Immature natural killer cell (primary cell): ENCODE data around the gene MOB3B. TPM values are rescaled to one million over a fixed set of nuclear protein-coding genes. Genes with fewer than 3 reads are reported as not detected.

Experiments used
- DNase-seq, 3 donors: peaks; one replicate each; pipeline ENCODE4 v3.0.0; 2022; ENCODE audit warnings: mixed read lengths in 1 of 3
- H3K27ac Mint-ChIP-seq, 6 donors: one replicate each; pipeline ENCODE4 v1.8.0; 2020; ENCODE audit warnings: mixed read lengths in 6 of 6, mild to moderate bottlenecking in 5 of 6, inconsistent platforms in 4 of 6, moderate library complexity in 3 of 6
- H3K27me3 Mint-ChIP-seq, 3 donors: one replicate each; pipeline ENCODE4 v1.8.0; 2020 to 2021; ENCODE audit warnings: low read depth in 3 of 3, mild to moderate bottlenecking in 3 of 3, mixed read lengths in 3 of 3, moderate library complexity in 3 of 3, inconsistent platforms in 1 of 3
- H3K36me3 Mint-ChIP-seq, 3 donors: one replicate each; pipeline ENCODE4 v1.8.0; 2020; ENCODE audit warnings: mixed read lengths in 3 of 3, inconsistent platforms in 2 of 3, mild to moderate bottlenecking in 2 of 3
- H3K4me1 Mint-ChIP-seq, 2 donors: one replicate each; pipeline ENCODE4 v1.8.0; 2020; ENCODE audit warnings: inconsistent platforms in 2 of 2, mild to moderate bottlenecking in 2 of 2, mixed read lengths in 2 of 2, moderate library complexity in 1 of 2
- H3K4me3 Mint-ChIP-seq, 5 donors: one replicate each; pipeline ENCODE4 v1.8.0; 2020; ENCODE audit warnings: mild to moderate bottlenecking in 5 of 5, mixed read lengths in 5 of 5, inconsistent platforms in 3 of 5, moderate library complexity in 3 of 5
- H3K9me3 Mint-ChIP-seq, 6 donors: one replicate each; pipeline ENCODE4 v1.8.0; 2020; ENCODE audit warnings: mild to moderate bottlenecking in 6 of 6, mixed read lengths in 6 of 6, inconsistent platforms in 4 of 6, moderate library complexity in 3 of 6
- polyA plus RNA-seq, 3 donors: library from polyadenylated mRNA; unstranded; fragments of 300-500 nt; fragmentation: Illumina TruSeq; gene quantifications; one replicate each; pipeline ENCODE4 v1.2.3, GENCODE V29; 2021

Gene MOB3B
- polyA plus RNA-seq, 3 donors from 2014 or later, result 0.03 to 0.27 TPM; not detected in 1

DNA sequence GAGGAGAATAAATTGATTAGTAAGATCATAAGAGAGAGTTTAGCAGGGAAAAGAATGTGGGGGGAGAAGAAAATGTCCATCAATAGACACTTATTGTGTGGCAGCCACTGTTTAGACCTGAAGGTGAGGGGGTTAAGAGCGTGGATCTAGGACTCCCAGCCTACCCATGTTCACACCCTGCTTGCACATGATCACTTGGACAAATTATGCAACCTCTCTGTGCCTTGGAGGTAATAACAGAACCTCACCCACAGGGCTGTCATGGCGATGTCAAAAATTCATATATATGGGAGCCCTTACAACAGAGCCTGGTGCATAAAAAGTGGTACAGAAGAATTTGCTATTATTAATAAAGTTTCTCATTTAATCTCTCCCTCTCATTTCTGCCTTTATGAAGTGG, 146.6 kb downstream of the MOB3B start:
- Mint-ChIP-seq H3K36me3 (no peaks in the 10 kb centered on the region), H3K27ac (no peak overlapping the region), H3K4me3 (no peak overlapping the region), H3K27me3 (peaks cover 0 to 4% (median 2%) of the 10 kb centered on the region in 3 donors), H3K9me3 (peaks cover 0 to 3% (median 0%) of the 10 kb centered on the region in 6 donors), H3K4me1 (peaks cover 9 to 10% of the 10 kb centered on the region in 2 donors)
- no peak for DNase-seq

DNA sequence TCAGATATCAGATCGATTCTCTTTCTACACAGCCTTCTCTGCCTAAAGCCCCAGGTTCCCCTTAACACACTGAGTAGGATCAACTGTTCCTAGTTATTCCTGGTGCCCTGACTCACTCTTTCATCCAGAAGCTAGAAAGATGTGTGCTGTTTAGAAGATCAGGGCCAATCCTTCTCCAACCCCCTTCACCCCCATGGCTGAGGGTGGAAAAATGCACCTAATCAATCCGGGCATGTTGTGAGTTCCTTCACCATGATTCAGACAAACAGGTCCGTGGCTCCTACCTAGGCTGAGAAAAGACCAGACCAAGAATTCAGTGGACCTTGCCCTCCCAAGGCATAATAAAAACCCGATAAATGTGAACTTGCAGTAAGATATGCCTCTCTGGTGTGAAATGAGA, 147.3 kb downstream of the MOB3B start:
- H3K36me3 Mint-ChIP-seq, result no peaks in the 10 kb centered on the region
- peaks cover 0 to 4% (median 2%) of the 10 kb centered on the region in 3 donors for H3K27me3 Mint-ChIP-seq
- no peak overlapping the region for H3K4me3 Mint-ChIP-seq
- no peak overlapping the region for H3K27ac Mint-ChIP-seq
- H3K4me1 Mint-ChIP-seq, result peaks cover 10 to 12% of the 10 kb centered on the region in 2 donors
- DNase-seq, result no peak
- peaks cover 0 to 5% (median 0%) of the 10 kb centered on the region in 6 donors for H3K9me3 Mint-ChIP-seq

DNA sequence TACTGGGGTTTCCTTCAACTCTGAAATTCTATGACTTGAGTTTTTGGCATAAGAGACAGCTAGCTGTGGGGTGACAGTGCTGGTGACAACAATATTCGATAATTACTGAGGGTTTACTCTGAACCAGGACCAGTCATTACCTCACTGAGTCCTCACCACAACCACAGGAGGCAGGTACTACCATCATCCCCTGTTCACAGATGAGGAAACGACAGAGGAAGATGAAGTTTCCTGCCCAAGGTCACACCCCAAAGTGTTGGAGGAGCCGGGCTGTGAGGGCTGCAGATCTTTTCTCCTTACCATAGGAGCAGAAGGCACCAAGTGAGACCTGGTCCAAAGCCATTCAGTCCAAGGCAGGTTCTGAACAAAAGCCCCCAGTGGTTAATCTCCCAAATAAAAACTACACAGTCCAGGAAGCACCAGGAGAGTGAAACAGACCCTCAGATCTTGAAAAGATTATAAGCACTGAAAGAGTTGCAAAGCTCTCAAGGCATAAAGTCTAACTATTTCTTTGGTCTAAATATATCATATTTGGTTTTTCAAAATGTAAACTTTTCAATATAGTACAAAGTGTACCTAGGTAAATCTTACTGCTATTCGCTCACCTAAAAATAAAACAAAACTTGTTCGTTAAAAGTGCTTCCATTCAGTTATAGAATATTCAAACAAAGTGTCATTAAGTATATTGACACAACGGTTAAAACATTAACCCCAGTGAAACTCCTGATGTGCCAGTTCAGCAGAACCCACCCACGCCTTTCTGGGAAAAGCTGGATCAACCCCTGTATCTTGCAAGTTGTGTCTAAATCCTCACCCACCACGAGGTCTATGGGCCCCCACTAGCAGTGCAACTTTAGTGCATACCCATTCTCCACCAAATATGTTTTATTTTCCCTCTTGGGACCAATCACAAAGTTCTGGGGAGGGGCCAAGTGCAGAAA, 150.0 kb downstream of the MOB3B start:
- H3K9me3 Mint-ChIP-seq, result peaks cover 0 to 5% (median 0%) of the 10 kb centered on the region in 6 donors
- no peak for DNase-seq
- no peak overlapping the region for H3K4me3 Mint-ChIP-seq

DNA sequence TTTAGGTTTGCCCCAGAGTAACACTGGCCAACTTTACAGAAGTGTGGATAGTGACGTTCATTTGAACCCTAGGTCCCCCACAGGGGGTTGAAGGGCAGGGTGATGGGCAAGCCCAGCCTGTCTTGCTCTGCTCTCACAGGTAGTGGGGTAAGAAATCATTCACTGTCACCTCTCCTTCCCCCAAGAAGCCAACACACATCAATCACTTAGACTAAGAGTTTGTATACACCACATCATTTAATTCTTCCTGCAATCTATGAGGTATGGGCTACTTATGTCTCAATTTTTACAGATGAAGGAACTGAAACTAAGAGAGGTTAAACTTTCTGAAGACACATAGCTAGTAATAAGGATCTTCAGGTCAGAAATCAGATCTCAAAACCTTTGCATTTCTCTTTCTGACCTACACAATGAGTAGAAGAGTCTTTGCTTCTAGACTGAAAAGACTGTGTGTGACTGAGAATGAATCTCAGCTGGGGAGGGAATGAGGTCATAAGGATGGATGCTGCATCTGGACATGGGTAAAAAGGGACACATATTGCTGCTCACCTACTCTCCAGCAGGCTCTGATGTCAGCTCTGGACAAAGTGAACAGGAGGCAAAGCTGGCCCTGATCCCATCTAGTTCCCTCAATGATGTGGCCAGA, 151.7 kb downstream of the MOB3B start:
- Mint-ChIP-seq H3K4me1 (peaks cover 10 to 12% of the 10 kb centered on the region in 2 donors), H3K9me3 (peaks cover 0 to 5% (median 0%) of the 10 kb centered on the region in 6 donors), H3K27me3 (peaks cover 0 to 4% (median 2%) of the 10 kb centered on the region in 3 donors), H3K27ac (no peak overlapping the region), H3K4me3 (no peak overlapping the region), H3K36me3 (no peaks in the 10 kb centered on the region)
- no peak for DNase-seq

More for the DNA sequence above, 150.0 kb downstream of the MOB3B start:
- Mint-ChIP-seq H3K36me3 (no peaks in the 10 kb centered on the region), H3K4me1 (peaks cover 10 to 12% of the 10 kb centered on the region in 2 donors), H3K27me3 (peaks cover 0 to 4% (median 2%) of the 10 kb centered on the region in 3 donors), H3K27ac (no peak overlapping the region)

DNA sequence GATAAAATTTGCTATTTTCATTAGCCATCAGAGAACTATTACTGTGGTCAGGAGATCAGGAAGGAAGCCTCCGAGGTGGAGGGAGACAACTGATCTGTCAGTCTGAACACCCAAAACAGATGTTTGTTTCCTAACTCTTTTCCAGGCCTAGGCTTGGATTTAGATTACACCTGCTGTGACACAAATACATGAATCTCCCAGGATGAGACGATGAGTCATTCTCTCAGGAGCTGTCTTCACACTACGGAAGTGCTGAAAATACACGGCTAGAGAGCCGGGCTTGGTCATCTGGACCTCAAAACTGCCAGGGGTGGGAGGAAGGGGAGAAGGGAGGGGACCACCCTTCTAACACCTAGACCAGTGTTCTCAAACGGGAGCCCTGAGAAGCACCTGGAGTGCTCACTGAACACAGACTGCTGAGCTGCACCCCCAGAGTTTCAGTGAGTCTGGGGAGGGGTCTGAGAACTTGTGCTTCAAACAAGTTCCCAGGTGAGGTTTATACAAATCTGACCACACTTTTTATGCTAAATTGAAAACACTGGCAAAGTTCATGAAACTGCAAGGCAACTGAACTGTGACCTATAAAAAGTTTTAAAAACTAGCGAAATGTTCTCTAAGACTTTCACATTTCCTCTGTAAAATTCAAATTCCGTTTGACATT, 152.3 kb downstream of the MOB3B start:
- Mint-ChIP-seq H3K4me1 (peaks cover 10 to 12% of the 10 kb centered on the region in 2 donors), H3K27me3 (peaks cover 0 to 4% (median 2%) of the 10 kb centered on the region in 3 donors), H3K27ac (no peak overlapping the region), H3K4me3 (no peak overlapping the region), H3K9me3 (peaks cover 0 to 5% (median 0%) of the 10 kb centered on the region in 6 donors), H3K36me3 (no peaks in the 10 kb centered on the region)
- no peak for DNase-seq

DNA sequence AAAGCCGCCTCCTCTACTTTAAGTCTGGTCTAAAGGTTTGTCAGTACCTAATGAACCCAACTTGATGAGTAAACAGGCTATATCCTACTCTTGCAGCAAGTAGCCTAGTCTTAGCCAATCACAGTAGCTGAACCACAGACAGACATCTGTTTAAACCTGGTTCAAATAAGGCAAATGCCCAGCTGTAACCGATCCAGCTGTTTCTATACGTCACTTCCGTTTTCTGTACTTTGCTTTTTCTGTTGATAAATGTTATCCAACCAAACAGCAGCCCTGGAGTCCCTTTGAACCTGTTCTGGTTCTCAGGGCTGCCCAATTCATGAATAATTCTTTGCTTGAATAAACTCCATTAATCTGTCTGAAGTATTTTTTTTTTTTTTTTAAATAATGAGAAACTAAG, 155.8 kb downstream of the MOB3B start:
- Mint-ChIP-seq H3K27ac (no peak overlapping the region), H3K27me3 (peaks cover 0 to 5% (median 2%) of the 10 kb centered on the region in 3 donors), H3K9me3 (peaks cover 0 to 3% (median 0%) of the 10 kb centered on the region in 6 donors), H3K36me3 (no peaks in the 10 kb centered on the region), H3K4me3 (no peak overlapping the region), H3K4me1 (peaks cover under 1 to 7% of the 10 kb centered on the region in 2 donors)
- DNase-seq, result no peak

DNA sequence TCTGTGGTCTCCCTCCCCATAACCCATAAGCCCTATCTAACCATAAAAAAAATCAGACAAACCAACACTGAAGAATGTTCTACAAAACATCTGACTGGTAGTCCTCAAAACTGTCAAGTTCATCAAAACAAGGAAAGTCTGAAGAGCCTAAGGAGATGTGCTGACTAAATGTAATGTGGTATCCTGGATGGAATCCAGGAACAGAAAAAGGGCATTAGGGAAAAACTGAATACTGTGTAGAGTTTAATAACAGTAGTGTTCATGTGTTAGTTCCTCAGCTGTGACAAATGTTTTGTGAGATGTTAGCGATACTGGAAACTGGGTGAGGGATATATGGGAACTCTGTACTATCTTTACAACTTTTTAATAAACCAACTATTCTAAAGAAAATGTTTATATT, 157.0 kb downstream of the MOB3B start:
- Mint-ChIP-seq H3K9me3 (peaks cover 0 to 1% (median 0%) of the 10 kb centered on the region in 6 donors), H3K4me3 (no peak overlapping the region), H3K36me3 (no peaks in the 10 kb centered on the region), H3K27me3 (peaks cover 0 to 5% (median 2%) of the 10 kb centered on the region in 3 donors), H3K27ac (no peak overlapping the region), H3K4me1 (no peaks in the 10 kb centered on the region)
- DNase-seq, result no peak

DNA sequence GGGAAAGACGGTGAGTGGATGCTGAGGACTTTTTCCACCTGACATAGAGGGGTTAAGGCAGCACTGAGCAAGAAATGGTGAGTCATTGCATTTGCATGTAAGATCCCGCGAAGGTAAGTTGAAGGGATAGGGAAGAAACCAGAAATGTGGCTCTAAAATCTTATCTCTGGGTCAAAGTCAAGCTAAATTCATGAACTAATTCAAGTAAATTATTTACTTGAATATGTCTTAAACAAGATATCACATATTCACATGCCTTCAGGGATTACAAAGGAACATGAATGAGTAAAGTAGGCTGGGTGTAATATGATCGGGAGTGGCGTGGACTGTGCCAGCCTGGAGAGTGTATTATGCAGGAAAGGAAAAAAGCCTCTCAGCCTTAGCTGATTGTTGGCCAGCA, 158.2 kb downstream of the MOB3B start:
- no peak overlapping the region for H3K4me3 Mint-ChIP-seq
- H3K36me3 Mint-ChIP-seq, result no peaks in the 10 kb centered on the region
- H3K27me3 Mint-ChIP-seq, result peaks cover 0 to 5% (median 2%) of the 10 kb centered on the region in 3 donors
- DNase-seq, result no peak
- H3K9me3 Mint-ChIP-seq, result peaks cover 0 to 1% (median 0%) of the 10 kb centered on the region in 6 donors
- no peak overlapping the region for H3K27ac Mint-ChIP-seq
- peaks cover 1 to 10% of the 10 kb centered on the region in 2 donors for H3K4me1 Mint-ChIP-seq

DNA sequence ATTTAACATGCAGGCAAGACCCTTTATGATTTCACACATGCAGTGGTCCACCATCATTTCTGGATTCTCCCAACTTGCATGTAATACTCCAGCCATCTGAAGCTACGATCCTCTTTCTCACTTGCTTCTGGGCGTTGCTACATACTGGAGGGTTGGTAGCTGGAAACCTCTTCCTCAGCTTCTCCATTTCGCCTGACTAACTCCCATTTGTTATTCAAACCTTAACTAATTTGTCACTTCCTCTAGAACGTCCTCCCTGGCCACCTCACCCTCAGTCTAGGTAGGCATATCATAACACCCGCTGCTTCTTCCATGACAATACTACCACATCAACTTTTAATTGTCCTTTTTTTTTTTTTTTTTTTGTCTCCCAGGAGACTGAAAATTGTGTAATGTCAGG, 160.0 kb downstream of the MOB3B start:
- no peak overlapping the region for H3K4me3 Mint-ChIP-seq
- H3K4me1 Mint-ChIP-seq, result peaks cover 7 to 20% of the 10 kb centered on the region in 2 donors
- peaks cover 0 to 5% (median 4%) of the 10 kb centered on the region in 3 donors for H3K27me3 Mint-ChIP-seq
- no peaks in the 10 kb centered on the region for H3K36me3 Mint-ChIP-seq
- no peak overlapping the region for H3K27ac Mint-ChIP-seq
- H3K9me3 Mint-ChIP-seq, result peaks cover 0 to 1% (median 0%) of the 10 kb centered on the region in 6 donors
- no peak for DNase-seq

DNA sequence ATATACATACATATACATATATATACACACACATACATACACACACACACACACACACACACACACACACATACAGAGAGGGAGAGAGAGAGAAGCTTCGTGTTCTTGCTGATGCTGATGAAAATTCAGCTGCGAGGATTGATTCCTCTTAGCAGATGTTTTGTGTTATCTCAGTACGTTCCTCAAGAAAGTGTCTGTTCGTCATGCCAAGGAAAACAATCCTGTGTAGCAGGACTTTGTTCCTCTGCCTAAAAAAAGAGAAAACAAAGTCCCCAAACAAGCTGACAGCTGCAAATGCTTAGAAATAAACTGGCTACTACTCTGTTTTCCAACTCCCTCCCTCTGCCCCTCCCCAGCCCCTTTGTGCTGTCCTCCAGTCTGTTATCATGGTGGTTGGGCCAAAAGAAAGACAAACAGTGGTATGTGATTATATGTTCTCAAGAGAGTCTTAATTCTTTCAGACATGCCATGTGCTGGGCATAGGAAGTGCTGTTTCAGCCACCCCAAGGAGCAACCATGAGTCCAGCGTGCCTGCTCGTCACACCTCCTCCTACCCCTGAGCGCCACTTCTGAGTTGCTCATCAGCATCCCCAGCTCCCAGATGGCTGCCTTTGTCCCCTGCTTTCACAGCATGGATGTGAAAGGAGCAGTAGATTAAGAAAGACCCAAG, 161.2 kb downstream of the MOB3B start:
- H3K27me3 Mint-ChIP-seq, result peaks cover 0 to 5% (median 4%) of the 10 kb centered on the region in 3 donors
- H3K4me3 Mint-ChIP-seq, result no peak overlapping the region
- H3K9me3 Mint-ChIP-seq, result peaks cover 0 to 1% (median 0%) of the 10 kb centered on the region in 6 donors
- DNase-seq, result no peak
- H3K36me3 Mint-ChIP-seq, result no peaks in the 10 kb centered on the region
- H3K4me1 Mint-ChIP-seq, result peaks cover 7 to 20% of the 10 kb centered on the region in 2 donors
- no peak overlapping the region for H3K27ac Mint-ChIP-seq

DNA sequence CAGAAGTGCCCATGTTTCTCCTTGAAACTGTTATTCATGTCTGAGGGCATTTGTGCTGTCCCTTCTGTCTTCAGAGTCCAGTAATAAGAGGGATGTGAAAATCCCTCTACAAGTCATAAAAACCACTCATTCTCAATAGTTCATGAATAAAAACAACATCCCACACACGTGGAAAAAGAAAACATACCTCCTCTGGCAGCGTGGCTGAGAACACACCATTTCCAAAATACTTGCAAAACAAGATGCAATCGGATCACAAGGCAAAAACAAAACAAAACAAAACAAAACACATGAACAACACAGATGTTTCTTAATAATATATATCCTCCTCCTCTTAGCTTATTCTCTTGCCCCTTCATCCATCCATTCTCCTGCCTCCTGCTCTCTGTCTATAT, 161.7 kb downstream of the MOB3B start:
- DNase-seq, result no peak
- Mint-ChIP-seq H3K27me3 (peaks cover 0 to 5% (median 4%) of the 10 kb centered on the region in 3 donors), H3K27ac (no peak overlapping the region), H3K4me1 (peaks cover 7 to 20% of the 10 kb centered on the region in 2 donors), H3K4me3 (no peak overlapping the region), H3K36me3 (no peaks in the 10 kb centered on the region), H3K9me3 (peaks cover 0 to 1% (median 0%) of the 10 kb centered on the region in 6 donors)

DNA sequence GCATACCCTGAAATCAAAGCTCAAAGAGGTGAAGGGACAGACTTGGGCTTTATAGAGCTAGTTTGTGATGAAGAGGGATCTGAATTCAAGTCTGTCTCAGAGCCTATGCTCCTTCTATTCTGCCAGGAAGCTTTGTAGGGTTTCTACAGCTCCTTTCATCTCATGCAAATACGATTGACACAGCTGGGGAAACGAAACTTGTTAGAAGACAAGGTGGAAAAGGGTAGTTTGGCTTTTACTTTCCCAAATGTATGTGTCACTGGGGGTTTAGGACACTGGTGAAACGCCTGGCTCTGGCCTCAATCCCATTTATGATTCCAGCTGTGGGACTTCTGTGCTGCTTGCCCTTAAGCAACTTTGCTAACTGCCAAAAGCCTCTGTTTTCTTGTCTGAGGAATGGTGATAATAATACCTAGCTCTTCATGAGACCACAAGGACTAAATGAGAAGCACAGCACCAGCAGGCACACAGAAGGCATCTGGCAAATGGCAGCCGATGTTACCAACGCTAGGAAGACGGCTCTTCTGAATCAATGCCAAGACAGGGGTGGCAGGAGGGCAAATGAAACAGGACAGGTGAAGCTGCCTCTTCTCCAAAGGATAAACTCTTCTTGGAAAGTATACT, 162.3 kb downstream of the MOB3B start:
- Mint-ChIP-seq H3K27me3 (peaks cover 0 to 5% (median 4%) of the 10 kb centered on the region in 3 donors), H3K36me3 (no peaks in the 10 kb centered on the region), H3K9me3 (peaks cover 0 to 1% (median 0%) of the 10 kb centered on the region in 6 donors), H3K27ac (no peak overlapping the region), H3K4me3 (no peak overlapping the region), H3K4me1 (peaks cover 7 to 20% of the 10 kb centered on the region in 2 donors)
- DNase-seq, result no peak
